HL-60/S4 treated with phorbol 12-myristate 13-acetate at 8.2 ng/mL for 4 days and 3 days (cell line): ENCODE data around the gene DHRS1.

Experiments used
- in situ Hi-C: fragments of 300-500 bp; cut with MboI; formaldehyde crosslinking; loops from 2 replicates; pipeline ENCODE4 v1.15.0; 2022; ENCODE audit warnings: low sequenced_read_pairs

The DHRS1 gene

DNA sequence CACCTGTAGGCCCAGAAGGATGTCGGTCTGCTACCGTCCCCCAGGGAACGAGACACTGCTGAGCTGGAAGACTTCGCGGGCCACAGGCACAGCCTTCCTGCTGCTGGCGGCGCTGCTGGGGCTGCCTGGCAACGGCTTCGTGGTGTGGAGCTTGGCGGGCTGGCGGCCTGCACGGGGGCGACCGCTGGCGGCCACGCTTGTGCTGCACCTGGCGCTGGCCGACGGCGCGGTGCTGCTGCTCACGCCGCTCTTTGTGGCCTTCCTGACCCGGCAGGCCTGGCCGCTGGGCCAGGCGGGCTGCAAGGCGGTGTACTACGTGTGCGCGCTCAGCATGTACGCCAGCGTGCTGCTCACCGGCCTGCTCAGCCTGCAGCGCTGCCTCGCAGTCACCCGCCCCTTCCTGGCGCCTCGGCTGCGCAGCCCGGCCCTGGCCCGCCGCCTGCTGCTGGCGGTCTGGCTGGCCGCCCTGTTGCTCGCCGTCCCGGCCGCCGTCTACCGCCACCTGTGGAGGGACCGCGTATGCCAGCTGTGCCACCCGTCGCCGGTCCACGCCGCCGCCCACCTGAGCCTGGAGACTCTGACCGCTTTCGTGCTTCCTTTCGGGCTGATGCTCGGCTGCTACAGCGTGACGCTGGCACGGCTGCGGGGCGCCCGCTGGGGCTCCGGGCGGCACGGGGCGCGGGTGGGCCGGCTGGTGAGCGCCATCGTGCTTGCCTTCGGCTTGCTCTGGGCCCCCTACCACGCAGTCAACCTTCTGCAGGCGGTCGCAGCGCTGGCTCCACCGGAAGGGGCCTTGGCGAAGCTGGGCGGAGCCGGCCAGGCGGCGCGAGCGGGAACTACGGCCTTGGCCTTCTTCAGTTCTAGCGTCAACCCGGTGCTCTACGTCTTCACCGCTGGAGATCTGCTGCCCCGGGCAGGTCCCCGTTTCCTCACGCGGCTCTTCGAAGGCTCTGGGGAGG lies 11.3 kb upstream of the DHRS1 start, which contains the start of gene LTB4R:
TSS of gene LTB4R (plus strand) at position 857 of the 959 bp plus-strand sequence. CDS start 4,150 bp downstream, outside the sequence.
- in situ Hi-C loops: no loop called here

DNA sequence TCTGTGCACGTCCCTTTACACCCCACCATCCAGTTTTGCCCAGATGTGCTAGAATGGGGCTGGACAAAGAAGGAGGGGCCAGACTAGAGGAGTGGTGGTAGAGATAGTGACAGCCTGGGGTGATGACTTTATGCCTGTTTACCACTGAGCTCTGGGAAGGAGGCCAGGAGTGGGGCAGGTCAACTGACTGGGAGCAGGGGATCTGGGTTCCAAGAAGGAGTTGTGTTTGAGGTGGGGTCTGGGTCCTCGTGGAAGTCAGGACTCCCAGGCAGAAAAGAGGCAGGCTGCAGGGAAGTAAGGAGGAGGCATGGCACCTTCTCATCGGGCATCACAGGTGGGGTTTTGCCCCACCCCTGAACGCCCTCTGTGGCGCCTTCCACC lies 10.7 kb upstream of the DHRS1 start:
- in situ Hi-C loops: no loop called here

DNA sequence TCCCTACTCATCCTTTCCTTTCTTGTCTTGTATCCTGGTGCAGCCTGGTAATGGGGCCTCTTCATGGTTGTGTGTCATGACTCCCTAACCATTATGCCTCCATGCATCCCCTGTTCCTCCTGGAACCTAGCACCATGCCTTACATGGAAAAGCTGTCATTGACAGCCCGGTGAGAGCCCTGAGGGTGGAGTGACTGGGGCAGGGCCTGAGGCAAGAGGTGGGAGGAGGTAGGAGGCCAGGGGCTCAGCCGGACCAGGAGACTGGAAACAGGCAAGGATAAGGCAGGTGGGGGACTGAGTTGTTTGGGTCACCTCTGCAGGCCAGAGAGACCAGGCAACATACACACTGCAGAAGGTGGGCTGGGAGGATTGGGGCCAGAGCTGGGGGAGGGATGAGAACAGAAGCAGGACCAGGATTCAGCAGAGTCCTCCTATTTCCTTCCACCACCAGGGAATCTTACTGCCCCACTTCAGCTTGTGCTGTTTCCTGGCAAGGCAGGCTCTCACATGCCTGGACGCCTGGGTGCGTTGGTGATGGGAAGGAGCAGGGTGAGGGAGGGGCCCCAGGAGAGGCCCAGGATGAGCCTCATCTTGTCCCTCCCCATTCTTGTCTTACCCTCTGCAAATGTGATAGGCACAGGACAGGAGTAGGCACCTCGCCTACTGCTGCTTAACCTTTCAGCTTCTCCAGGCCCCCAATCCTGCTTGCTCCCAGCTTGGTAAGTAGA lies 10.1 kb upstream of the DHRS1 start, which contains the start of gene LTB4R2:
TSS of gene LTB4R2 (plus strand) at position 603 of the 727 bp plus-strand sequence. CDS start 525 bp downstream, outside the sequence.
- in situ Hi-C loops: no loop called here

DNA sequence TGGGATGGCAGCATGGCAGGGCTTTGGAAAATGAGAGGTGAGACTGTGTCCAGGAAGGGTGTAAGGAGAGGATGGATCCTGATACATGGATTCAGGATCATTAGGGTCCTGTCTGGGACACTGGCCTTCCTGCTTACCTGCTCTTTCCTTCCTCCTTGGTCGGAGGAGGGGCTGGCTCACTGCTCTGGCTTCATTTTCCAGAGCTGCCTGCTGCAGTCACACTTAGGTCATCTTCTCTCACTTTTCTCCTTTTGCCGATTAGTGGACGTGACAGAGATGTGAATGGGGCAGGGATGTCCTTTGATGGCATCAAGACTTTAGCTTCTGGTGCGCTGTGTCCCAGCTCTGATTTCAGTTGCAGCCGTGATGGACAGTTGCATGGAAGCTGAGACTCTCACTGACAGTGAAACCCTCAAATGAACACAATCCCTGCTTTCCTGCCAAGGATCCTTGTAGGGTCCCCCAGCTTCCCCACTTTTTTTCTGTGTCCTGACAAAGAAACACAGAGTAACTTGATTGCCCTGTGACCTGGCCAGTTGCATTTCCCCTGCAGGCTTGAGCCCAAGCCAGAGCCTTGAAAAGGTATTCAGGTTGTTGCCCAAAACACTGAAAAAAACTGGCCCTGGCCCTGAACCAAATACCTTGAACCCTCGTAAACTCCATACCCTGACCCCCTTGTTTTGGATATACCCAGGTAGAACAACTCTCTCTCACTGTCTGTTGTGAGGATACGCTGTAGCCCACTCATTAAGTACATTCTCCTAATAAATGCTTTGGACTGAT lies 9.0 kb upstream of the DHRS1 start:
- in situ Hi-C loops: no loop called here

- in situ Hi-C loops: no loop called here
Measured at GRCh38 chr14:24307575-24308341, 8.2 kb upstream of the DHRS1 start, which contains the start of gene CIDEB. TSS of gene CIDEB (minus strand) at chr14:24307977. CDS start at chr14:24307858, 119 bp downstream.

- in situ Hi-C loops: no loop called here
Measured at GRCh38 chr14:24307156-24307574, 7.6 kb upstream of the DHRS1 start.

- in situ Hi-C loops: no loop called here
Measured at GRCh38 chr14:24304019-24304387, 4.4 kb upstream of the DHRS1 start.

- in situ Hi-C loops: no loop called here
Measured at GRCh38 chr14:24300326-24300980, 873 bp upstream of the DHRS1 start.

- in situ Hi-C loops: loop anchor here (10.0 kb wide), 1 partner anchor 54 kb away; the partner anchor contains the start of gene TINF2
Measured at GRCh38 chr14:24298892-24299254, 707 bp downstream of the DHRS1 start.

- in situ Hi-C loops: loop anchor here (10.0 kb wide), 1 partner anchor 53 kb away; the partner anchor contains the start of gene TINF2
Measured at GRCh38 chr14:24297190-24297964, 2.2 kb downstream of the DHRS1 start.

- in situ Hi-C loops: loop anchor here (10.0 kb wide), 1 partner anchor 52 kb away; the partner anchor contains the start of gene TINF2
Measured at GRCh38 chr14:24296341-24297157, 3.0 kb downstream of the DHRS1 start.

GRCh38 chr14:24293525-24293924 lies 6.1 kb downstream of the DHRS1 start:
- in situ Hi-C loops: loop anchor here (10.0 kb wide), 1 partner anchor 49 kb away; the partner anchor contains the start of gene TINF2

DNA sequence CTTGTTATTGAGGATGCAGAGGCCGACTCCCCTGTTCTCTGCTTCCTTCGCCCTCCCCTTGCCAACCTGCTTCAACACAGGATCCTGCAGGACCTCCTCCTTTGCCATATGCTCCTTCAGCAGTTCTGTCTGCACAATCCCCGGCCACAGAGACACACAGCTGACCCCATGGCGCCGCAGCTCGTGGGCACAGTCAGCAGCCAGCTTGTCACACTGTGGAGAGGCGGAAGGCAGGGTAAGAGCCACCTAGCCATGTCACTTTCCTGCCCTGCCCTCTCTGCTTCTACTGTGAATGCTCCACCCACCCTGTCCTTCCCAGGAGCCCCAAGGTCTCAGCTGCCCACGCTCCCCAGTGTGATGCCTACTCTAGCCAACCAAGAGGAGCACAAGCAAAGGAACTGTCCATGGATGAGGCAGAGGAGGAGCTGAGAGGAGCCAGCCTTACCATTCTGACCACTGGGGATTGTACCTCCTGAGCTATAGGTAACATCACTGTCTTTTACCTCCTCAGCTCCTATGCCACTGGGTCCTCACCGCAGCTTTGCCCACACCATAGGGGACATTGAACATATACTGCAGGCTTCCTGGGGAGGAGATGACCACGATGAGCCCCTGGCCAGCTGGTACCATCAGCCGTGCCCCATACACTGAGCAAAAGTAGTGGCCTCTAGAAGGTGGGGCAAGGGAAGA lies 7.3 kb downstream of the DHRS1 start:
- in situ Hi-C loops: loop anchor here (10.0 kb wide), 1 partner anchor 47 kb away; the partner anchor contains the start of gene TINF2

GRCh38 chr14:24291446-24292117 lies 8.0 kb downstream of the DHRS1 start:
- in situ Hi-C loops: loop anchor here (10.0 kb wide), 1 partner anchor 47 kb away; the partner anchor contains the start of gene TINF2

GRCh38 chr14:24290746-24291145 lies 8.8 kb downstream of the DHRS1 start:
- in situ Hi-C loops: loop anchor here (10.0 kb wide), 1 partner anchor 46 kb away; the partner anchor contains the start of gene TINF2

GRCh38 chr14:24289649-24290280 lies 9.8 kb downstream of the DHRS1 start:
- in situ Hi-C loops: loop anchor here (10.0 kb wide), 1 partner anchor 45 kb away; the partner anchor contains the start of gene TINF2
